NK-92 (cell line): Measurements from ENCODE around the gene DGKH.

Experiments used
- DNase-seq: peaks from one replicate; lab custom pipeline; 2025; ENCODE audit not compliant: unreplicated experiment; lab: John Stamatoyannopoulos, UW

DGKH gene

DNA sequence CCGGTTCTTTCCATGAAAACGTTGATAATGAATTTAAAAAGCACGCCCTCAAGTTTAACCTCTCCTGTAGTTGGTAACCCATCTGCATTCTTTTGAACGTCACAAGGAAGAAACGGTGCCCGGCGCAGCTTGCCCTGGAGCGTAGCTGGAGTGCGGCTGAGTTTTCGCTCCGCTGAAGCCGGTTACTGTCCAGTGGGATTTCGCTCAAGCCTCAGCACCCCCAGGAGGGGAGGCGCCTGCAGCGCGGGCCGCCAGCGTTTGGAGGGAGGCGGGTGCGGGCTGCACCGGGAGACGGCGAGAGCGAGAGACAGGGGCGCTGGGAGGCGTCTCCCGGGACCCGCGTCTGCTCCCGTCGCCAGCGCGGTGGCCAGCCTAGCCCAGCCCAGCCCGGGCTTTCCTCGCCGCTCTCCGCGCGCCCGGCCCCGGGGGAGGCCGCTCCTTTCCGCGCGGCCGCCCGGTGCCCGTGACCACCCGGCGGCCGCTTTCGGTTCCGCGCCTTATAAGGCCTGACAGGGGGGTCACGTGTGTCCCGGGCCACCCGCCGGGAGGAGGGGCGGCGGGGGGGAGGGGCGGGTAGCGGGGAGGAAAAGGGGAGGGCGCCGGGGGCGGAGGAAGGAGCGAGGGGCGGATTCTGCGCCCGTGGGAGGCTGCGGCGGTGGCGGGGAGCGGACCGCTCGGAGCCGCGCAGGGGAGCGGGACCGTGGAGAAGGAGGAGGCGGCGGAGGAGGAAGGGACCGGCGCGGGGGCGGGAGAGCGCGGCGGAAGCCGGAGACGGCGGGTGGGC is 8.3 kb upstream of the DGKH start:
- DNase-seq, result peak; percentile 15

DNA sequence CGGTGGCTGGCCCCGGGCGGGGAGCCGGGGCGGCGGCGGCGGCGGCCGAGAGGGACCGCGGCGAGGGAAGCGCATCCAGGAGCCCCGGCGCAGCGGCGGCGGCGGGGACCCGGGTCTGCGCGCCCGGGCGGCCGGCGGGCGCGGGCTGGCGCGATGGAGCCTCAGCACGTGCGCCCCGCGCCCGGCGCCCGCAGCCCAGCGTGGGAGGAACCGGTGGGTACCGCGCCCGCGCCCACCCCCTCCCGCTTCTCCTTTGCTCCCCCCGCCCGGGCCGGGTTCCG is 7.8 kb upstream of the DGKH start:
- DNase-seq, result no peak

GRCh38 chr13:42041011-42041683 is 7.3 kb upstream of the DGKH start:
- no peak for DNase-seq

DNA sequence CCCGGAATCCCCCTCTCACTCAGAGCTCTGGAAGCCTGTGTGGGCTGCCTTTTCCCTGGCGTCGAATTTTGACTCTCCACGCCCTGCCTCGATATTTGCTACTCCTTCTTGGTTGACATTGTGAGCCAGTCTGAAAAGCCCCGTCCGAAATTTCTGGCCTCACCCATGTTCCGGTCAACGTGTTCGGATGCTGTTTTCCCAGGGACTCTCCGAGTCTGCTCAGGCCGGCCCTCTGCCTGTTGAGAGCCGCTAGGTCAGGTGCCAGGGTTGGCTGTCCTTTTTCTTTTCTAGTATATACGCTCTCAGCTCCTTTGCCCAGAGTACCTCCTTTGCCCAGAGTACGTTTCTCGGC is 6.8 kb upstream of the DGKH start:
- DNase-seq, result no peak

GRCh38 chr13:42043676-42044075 is 4.8 kb upstream of the DGKH start:
- DNase-seq, result no peak

- no peak for DNase-seq
Observed at GRCh38 chr13:42046448-42046847, 2.0 kb upstream of the DGKH start.

DNA sequence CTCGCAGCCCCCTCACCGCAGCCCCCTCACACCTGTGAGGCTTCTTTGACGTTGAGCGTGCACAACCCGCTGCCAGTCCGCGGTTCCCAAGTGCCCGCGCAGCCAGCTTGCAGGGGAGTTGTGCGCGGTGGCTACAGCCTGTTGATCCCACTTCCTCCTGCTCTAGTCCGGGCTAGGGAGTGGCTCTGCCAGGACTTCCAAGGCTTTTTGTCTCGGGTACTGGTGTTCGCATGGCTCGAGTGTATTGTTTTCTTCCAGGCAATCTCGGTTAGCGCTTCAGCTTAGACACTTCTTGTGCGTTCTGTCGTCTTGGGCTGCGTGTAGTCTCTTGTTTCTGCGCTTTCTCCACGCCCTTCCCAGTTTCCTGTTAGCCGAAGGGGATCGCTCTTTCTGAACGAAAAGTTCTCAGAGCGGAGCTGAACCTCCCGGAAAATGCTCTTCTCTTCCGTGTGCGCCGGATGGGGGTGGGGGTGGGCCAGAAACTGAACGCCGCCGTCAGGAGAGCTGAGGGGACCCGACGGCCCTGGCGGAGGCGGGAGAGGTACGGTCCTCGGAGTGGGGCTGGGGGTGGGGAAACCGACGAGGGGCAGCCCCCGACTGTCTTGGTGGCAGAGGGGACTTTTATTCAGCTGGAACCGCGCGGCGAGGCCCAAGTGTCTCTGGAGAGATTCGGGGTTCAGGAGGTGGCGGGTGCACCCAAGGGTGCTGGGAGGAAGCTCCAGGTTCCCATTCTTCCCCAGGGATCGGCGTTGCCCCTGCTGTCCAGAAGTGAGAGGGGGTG is 697 bp upstream of the DGKH start:
- no peak for DNase-seq

DNA sequence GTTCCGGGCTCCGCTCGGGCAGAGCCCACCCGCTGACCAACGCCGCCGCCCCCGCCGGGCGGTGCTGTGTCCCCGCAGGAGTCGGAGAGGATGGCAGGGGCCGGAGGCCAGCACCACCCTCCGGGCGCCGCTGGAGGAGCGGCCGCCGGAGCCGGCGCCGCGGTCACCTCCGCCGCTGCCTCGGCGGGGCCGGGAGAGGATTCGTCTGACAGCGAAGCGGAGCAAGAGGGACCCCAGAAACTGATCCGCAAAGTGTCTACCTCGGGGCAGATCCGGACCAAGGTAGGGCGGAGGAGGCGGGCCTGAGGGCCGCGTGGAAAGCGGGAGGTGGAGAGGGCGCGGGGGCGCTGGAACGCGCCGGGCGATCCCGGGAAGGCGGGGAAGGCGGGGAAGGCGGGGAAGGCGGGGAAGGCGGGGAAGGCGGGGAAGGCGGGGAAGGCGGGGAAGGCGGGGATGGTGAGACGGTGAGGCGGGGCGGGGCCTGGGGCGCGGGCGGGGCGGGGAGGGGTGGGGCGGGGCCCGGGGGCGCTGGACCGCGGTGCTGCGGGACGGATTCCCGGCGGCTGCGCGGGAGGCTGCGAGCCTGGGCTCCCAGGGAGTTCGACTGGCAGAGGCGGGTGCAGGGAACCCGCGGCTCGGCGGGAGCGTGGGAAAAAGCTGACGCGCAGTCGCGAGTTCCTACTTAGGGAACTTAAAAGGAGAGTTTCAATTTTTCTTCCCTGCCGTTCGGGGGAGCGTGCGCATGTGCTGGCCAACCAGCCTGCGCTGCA is 421 bp downstream of the DGKH start:
- no peak for DNase-seq

DNA sequence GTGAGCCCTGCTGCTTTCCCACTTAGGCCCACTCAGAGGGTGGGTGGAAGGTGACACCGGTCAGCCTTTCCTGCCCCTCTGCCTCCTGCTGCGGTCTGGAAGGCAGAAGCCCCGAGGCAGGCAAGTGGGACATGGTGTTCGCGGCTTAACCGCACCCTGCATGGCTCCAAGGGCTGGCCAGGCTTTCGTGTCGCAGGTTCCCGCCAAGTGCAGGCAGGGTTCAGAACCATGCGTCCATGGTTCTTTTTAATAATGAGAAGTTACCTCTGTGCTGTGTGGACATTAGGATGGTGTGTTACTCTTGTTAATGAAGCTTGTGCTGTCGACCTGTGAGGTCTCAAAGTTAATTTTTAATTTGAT is 986 bp downstream of the DGKH start:
- no peak for DNase-seq

DNA sequence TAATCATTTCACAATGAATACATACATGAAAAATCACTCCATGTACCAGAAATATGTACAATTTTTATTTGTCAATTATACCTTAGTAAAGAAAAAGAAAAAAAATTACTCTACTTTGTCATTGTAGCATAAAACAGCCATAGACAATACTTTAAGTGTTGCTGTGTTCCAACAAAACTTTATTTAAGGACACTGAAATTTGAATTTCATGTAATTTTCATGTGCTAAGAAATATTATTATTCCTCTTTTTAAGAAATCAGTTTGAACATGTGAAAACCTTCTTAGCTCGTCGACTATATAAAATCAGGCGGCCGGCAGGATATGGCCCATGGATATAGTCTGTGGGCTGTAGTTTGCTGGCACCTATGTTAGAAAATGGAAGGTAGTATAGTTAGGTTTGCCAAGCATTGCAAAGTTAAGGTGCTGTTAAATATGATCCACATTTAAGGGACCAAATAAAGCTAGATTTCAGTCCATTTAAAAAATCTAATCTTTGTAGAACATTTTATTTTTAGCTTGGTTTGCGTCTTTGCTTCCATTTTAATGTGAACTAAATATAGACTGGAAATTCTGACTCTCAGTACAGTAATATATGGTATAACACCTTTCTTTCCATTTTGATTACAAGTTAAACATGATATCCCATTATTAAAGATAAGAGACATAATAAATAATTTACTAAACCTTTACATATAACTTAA is 6.5 kb downstream of the DGKH start:
- no peak for DNase-seq

GRCh38 chr13:42055500-42056085 is 7.1 kb downstream of the DGKH start:
- DNase-seq, result no peak

DNA sequence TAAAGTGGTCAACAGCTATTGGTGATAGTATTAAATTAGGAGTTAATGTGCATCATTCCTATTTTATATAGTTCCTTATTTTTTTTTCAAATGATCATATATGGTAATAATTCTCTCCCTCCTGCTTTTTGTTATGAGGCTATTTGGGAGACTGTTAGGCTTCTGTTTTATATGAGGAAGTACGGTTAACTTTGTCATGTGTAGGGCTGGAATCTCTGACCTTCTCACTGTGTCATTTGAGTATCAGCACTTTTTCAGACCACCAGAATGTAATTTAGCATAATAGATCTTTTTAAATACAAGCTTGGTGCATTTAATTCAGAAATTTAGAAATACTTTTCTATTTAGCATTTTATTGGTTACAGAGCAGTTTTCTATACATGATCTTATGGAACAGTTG is 7.7 kb downstream of the DGKH start:
- no peak for DNase-seq

GRCh38 chr13:42056583-42056982 is 8.1 kb downstream of the DGKH start:
- DNase-seq, result no peak

DNA sequence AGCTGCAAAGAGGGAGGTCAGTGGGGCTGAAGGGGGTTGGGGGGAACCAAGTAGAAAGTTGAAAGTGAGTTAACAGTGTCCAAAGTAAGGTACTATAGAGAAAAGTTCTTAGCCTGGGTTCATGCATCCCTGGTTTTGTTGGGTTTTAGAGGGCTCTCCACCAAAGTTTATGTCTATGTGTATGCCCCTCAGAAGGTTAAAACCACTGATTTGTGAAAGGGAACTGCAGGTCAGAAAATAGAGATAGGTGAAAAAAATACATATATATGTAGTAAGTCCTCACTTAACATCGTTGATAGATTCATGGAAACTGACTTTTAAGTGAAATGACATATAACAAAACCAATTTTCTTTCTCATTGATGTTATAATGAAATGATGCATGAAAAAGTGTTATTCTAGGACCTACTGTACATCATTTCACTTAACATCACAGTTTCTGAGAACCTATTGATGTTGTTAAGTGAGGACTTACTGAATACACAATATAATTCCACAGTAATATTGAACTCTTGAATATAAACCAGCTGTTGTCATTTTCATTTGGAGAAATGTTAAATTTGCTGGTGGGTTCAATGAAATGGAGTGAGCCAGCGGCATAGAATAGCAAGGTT is 9.6 kb downstream of the DGKH start:
- DNase-seq, result no peak

DNA sequence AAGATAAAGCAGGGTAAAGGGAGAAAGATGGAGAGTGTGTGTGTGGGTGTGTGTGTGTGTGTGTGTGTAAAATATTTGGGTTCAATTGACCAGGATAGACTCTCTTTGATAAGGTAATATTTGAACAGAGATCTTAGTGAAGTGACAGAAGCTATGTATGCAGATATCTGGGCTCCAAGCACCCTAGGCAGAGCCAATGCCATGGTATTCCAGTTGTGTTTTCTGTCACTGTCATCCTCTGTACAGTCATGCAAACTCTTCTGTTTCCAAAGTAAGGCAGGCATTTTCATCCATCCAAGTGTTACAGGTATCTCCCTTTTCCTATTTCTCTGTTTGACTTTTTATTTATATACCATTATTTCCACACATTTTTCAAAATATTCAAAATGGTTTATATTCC is 13.5 kb downstream of the DGKH start:
- no peak for DNase-seq

- DNase-seq, result no peak
Observed at GRCh38 chr13:42063105-42063504, 14.7 kb downstream of the DGKH start.

GRCh38 chr13:42064259-42064658 is 15.8 kb downstream of the DGKH start:
- DNase-seq, result no peak

DNA sequence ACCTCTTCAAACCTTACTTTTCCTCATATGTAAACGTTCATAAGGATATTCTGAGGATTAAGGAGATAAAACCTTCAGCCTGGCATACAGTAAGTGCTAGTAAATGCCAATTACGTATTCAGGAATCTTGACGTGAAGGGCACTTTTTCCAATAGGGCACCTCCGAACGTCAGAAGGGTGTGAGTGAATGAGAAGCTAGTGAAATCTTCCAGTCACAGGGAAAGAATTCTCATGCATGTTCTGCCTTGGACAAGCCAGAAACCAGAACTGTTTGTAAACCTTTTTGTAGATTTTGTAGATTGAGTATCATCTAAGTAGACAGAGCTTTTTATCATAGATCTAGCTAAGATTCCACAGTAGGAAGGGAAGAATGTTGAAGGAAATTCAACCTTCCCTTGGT is 16.5 kb downstream of the DGKH start:
- DNase-seq, result no peak

GRCh38 chr13:42065414-42065813 is 17.0 kb downstream of the DGKH start:
- no peak for DNase-seq

GRCh38 chr13:42066542-42066941 is 18.1 kb downstream of the DGKH start:
- DNase-seq, result no peak
